Stimulated activated CD4-positive, alpha-beta T cell treated with anti-CD3 and anti-CD28 coated beads, Interleukin-4, amount 100 ng/mL, for 24 hours (primary cell): ENCODE measurements around the gene CDH23.

Experiments
- DNase-seq: peaks from one replicate; pipeline ENCODE4 v3.0.0-alpha.2; 2020

The CDH23 gene

DNA sequence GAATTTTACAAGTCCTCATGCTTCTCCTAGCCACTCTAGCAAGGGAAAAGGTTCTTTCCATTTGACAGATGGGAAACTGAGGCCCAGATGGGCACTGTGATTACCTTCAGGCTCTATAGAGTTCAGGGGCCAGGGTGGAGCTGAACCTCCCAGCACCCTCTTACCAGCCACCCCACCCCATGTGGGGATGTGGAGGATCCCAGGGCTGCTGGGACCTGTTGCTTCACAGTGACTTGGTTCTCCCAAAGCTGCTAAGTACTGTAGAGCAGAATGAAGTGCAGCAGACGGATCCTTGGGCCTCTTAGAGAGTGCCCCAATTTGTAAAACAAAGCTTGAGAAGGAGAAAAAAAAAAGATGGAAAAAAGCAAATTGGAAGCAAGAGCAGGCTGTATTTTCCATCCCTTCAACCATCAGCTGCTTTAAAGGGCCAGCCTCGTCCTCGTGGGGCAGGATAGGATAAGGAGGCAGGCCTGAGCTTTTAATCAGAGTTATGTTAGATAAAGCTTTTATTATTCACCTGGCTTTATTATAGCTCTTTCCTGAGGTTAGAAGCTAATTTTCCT lies 147.0 kb downstream of the CDH23 start:
- no peak for DNase-seq

DNA sequence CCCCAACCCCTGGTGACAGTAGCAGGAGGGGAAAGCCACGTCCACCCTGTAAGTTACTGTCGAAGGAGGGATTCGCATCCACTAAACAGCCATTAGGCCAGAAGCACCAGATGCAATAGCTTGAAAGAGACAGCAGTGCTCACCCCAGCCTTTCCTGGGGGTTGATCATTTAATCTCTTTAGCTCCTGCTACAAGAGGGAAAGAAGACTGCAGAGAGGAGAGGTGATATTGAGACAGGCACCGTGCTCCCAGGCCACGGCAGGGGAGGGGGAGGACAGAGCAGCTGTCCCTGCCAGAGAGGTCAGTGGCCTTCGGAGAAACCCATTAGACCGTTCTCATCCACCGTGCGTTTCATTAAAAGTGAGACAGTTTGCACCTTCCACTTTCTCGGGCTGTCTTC lies 148.3 kb downstream of the CDH23 start:
- no peak for DNase-seq

DNA sequence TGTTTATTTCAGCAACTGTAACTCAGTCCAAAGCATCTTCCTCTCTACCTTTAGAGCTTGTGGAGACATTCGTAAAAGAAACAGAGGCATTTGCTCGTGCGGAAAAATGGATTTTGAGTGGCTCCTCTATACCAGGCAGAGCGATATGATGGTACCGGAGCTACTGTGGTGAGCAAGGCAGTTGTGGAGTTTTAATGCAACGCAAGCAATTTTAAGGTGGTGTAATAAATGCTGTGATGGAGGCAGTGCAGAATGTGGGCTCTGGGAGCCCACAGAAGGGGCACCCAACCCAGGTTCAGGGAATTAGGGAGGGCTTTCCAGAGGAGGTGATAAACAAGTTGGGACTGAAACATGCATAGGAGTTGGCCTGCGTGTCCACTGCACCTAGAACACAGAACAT lies 149.5 kb downstream of the CDH23 start:
- no peak for DNase-seq

DNA sequence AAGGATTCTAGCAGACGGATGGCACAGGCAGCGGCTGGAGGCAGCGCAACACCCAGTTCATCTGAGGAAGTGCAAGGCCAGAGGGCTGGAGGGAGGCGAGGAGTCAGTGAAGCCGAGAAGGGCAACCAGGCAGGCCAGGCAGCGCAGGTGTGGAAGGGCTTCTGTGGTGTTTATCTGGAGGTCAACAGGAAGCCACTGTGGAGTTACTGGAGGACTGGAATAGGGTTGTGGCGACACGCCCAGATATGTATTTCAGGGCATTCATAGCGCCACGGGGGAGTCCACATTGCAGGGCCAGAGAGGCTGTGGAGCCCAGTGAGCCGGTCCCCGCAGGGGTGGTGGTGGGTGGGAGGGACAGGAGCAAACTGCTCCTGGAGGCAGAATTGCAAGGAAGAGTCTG lies 150.6 kb downstream of the CDH23 start:
- no peak for DNase-seq

DNA sequence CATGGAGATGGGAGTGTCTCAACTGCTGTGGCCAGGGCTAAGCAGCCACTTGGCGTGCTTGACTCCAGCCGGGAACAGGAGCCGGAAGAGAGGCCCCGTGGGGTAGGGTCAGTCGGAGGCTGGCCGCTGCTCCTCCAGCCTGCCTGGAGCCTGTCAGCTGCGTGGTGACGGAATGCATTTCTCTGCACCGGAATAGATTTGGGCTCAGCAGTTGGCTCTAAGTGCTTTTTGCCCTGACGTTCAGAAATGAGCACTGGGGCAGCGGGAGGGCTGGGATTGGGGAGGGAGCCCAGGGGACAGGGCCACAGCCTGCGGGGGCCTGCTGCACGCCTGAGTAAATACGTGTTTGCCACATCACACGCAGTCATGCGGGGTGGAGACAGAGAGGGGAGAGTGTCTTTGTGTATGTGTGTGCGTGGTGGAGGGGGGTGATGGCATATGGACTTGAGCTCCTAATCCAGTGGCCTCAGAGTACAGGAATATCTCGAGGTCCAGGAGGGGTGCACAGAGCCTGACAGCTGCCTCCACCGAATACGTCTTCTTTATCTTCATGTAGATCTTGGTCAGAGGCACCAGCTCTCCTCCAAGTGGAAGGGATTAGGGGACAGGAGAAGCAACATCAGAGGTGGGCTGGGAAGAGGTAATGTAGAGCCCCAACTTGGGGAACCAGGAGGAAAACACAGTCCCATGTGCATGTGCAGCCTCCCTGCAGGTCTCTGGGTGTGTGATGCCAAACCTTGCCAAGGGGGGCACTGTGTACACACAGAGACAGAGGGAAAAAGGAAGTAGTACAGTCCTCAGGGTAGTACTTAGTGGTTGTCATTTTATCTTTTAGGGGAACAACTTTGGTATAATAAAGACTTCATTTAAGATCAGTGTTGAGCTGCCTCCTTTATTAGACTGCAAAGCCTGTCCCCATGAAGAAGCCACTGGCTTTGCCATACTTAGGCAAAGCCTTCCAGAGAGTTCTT lies 151.4 kb downstream of the CDH23 start:
- DNase-seq, result no peak

DNA sequence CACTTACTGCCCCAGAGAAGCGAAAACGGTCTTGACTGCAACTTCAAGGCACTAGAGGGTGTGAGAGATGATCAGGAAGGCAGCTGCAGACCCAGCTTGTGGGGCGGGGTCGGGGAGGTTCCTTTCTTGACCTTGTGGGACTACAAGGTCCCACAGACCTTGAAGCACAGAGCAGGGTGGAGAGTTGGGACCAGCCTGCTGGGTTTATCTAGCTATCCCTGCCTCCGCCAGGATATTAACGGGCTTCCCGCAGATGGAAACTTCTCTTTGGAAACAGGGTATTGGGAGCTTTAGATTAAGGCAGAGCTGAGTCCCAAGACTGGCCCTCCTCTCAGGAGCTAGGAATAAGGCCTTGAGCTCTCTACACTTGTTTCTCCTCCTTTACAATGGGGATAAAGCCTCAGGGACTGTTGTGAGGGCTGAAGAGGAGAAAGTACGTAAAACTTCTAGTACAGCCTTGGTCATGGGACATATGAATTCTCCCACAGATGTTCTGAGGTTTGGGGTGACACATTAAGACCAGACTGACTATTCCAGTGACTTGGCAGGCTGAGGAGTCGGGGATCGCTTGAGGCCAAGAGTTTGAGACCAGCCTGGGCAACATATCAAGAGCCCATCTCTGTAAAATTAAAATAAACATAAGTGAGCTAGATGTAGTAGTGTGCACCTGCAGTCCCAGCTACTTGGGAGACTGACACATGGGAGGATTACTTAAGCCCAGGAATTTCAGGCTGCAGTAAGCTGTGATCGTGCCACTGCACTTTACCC lies 153.2 kb downstream of the CDH23 start:
- DNase-seq, result no peak

DNA sequence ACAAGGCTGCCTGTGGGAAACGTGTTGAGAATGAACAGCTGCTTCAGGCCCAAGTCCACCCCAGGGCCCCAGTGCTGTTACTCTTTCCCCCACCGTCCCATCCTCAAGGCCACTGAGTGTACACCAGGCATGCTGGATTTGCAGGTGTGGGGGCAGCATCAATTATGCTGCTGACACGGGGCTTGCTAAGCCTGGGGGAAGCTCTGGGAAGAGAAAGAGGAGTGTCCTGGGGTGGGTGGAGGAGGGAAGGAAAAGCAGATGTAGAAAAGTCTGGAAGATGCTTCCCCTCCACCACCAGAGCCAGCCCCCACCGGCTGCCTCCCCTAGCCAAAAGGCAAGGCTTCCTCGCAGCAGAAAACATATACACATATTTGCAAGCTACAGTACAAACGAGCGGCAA lies 153.9 kb downstream of the CDH23 start:
- no peak for DNase-seq

DNA sequence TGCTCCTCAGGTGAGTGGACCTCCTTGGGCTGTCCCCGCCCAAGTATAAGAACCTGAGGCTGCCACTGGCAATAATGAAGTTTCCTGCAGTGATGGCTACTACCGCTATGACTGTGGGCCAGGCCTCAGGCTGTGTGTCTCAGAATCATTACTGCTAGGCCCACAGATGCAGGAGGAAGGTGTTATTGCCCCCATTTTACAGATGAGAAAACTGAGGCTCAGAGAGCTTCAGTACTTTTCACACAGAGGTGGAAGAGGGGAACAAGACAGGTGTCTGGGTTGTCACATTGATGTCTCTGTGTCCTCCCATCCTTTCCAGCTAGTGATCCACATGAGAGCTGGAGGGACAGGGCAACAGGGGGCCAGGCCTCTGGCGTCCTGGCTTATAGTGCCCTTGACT lies 155.2 kb downstream of the CDH23 start:
- no peak for DNase-seq

DNA sequence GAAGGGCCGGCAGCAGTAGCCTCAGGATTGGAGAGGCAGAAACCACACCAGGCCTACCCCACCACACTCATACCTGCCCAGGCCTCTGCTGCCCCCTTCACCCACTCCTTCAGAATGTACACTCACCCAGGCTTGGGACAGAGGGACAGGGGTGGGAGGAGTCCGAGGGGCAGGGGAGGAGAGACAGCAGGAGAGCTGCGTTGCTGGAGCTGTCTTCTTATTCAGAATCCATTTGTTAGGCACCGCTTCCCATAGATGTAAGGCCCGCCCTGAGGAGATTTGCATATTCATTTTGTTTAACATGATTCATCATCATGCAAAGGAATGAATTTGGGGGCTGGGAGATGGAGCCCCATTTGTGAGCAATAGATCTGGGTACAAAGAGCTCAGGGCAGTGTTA lies 156.7 kb downstream of the CDH23 start:
- DNase-seq, result no peak

DNA sequence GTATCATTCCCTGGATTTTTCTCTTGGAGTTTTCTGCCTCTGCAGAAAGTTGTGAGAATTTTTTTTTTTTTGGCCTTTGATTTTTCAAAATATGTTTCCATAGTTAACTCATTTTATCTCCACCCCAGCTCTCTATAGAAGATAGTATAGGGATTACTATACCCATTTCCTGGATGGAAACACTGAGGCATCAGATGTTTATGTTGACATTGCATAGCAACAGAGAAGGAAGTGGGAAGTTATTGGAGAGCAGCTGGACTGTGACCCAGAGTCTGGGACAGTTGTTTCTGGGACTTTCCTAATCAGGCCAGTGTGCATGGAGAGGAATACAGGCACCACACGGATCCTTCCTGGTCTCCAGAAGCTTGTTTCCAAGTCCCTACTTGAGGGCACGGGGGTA lies 158.0 kb downstream of the CDH23 start:
- no peak for DNase-seq

DNA sequence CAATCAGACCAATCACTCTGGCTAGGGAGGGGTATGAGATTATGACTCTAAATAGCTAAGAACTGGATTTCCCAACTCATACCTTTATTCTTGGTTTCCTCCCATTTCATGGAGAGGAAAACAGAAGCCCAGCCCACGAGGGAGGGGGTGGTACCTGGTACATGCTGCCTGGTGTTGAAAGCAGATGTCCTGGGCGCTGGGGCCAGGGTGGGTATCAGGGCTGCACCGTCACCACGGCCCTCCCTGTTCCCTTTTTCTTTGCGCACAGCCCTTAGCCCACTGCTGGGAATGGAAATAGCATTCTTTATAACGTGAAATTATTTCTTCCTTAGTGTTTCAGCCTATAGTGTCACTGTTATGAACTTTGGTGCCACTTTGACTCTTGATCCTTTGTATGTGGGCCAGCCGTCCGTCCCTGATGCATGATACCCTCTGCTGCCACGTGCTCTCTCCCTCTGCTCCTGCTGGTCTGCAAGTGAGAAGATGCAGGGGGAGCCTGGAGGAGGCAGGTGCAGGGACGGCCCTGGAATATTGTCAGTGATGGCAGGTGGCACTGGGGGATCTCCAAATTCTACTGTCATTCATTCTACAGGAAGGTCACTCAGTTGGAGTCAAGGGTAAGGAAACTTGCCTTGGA lies 158.5 kb downstream of the CDH23 start:
- no peak for DNase-seq

DNA sequence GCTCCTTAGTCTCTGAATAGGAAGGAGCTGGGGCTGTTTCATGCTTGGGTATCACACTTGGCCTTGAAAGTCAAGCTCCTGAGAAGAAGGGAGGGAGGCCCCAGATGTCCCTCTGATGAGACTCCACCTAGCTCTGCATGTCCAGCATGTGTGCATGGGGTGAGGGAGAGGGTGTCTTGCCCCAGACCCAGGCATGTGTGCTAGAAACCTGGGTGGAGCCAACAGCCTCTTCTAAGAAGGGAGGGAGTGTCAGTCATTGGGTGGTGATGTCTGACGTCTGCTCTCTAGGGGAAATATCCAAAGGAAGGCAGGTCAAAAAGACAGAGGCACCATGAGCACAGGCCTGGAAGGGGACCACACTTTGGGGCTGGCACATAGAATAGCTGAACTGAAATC lies 159.0 kb downstream of the CDH23 start:
- DNase-seq, result no peak

DNA sequence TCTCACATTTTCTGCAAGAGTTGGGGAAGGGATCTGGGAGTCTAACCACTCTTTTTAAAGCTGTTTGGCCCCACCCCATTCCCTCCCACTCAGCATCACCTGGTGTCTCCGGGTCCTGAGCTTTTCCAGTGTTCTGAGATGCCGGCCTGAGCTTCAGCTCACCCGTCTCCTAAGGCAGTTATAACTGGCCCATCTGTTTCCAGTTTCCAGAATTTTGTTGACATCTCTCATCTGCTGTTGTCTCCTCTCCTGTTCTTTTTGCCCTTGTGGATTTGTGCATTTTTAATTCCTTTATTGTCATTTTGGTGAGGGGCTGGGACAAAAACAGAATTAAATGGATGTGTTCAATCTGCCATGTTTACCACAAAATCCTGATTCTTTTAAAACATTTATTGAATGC lies 162.3 kb downstream of the CDH23 start:
- DNase-seq, result no peak

DNA sequence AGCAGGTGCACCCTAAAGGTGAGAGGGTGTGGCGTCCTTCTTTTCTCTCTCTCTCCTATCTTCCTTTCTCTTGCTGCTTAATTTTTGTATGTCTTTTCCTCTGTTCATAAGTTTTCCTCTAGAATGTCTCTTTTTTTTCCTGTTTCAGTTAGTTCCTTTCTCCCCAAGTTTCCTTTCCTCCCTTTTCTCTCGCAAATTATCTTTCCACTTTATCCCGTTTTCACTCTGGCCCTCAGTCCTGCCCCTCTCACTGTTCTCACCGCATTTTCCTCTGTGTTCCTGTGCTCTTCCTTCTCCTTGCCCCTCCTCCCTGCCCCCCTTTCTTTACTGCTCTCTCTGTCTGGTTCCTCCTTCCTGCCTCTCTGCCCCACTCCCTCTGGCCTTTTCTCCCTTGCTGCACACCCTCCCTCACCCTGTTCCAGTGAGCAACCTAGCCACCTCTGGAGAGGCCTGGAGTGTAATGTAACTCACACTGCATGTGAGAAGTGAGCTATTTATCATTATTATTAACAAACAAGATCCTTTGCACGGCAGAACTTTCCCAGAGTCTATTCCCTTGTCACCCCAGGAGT lies 164.4 kb downstream of the CDH23 start:
- DNase-seq, result no peak

DNA sequence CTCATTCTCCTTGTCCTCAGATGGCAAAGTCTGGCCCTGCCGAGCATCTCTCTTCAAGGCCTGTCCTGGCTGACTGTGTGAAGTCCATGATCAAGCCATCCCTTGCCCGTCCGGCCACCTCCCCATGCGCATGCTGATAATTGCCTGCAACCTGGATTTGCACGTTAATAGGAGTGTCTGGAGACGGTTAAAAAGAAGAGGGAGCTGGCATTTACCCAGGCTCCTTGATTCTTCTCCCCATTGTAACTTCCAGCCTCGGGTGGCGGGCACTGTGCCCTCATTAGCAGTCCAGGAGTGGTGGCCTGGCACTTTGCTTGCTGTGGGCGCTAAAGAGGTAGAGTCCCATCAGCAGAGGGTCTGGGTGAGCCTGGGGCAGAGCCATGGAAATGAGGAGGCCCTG lies 165.5 kb downstream of the CDH23 start:
- no peak for DNase-seq

DNA sequence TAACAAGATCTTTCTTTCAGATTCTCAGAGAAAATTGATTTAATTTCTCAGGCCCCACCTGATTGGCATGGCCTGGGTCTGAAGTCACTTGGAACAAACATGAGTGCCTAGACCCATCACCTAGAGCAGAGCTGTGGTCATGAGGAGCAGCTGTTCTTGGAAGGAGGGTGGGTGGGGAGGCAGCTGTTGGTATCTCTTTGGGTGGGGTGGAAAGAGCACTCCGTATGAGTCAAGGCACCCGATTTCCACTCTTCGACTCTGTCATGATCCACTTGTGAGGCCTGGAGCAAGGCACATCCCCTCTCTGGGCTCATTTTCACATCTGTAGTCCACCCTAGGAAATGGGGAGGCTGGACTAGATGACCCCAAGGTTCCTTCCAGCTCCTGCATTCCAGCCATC lies 166.2 kb downstream of the CDH23 start:
- DNase-seq, result no peak

DNA sequence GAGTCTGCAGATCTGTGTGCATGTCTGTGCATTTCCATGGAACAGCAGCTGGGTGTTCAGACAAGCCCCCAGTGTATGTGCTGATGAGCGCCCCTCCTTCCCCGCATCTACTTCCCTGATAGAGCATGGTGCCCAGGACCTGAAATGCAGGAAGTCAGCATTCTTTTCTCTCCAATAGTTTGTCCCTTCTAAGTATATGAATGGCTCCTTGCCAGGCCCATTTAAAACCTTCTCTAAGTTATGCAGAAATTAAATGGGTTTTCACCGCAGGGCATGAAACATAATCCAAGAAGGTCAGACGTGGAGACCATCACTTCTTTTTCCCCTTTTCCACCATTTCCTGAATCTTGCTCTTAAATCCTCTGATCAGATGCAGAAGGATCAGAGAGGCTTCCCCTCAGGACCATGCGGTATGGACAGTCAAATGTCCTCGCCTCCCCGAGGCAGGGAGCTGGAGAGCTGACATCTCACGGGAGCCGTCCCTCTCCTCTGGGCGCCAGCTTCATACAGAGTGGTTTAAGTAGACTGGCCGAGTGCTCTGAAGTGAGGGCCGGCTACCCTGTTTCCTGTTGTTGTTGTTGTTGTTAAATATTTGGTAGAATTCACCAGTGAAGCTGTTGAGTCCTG lies 167.6 kb downstream of the CDH23 start:
- DNase-seq, result no peak

DNA sequence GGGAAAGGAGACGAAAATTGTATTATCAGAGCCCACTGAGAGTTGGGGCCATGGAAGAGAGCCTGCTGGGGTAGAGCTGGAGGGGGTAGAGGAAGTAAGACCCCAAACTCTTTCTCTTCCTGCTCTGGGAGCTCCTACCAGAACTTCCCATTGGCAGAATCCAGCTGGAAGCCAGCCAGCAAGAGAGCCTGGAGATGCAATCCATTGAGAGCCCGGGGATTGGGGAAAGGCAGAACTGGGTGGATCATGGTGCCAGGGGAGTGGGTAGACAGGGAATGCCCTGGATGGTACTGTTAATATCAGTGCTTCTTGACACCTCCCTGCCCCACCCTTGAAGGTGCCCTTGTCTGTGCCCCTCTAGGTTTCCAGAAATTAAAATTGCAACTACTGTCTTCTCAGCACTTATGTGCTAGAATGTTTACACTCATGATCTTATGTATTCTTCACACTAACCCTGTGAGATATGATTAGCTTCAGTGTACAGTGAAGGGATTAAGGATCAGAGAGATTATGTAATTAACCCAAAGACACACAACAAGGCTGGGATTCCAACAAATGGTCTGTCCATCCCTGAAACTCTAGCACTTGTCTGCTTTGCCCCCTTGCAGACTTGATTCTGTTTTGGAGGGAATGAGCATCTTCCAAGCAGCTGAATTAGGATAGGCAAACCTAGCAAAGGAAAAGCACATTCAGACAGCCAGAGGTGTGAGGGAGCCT lies 168.7 kb downstream of the CDH23 start:
- DNase-seq, result no peak

DNA sequence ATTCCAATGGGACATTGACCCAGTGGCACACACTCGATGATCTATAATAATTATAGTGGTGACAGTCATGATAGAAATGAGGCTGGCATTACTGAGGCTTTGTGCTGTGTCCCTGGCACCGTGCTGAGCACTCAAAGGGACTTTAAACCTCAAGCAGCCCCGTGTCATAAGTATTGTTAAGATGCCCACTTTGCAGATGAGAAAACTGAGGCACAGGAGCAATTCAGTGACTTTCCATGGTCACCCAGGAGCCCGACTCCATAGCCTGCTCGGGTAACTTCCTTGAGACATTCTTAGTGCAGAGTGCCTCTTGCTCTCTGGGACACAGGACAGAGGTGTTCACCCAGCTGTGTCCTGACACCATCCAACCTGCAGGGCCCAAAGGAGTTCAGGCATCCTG lies 170.3 kb downstream of the CDH23 start:
- DNase-seq, result no peak

DNA sequence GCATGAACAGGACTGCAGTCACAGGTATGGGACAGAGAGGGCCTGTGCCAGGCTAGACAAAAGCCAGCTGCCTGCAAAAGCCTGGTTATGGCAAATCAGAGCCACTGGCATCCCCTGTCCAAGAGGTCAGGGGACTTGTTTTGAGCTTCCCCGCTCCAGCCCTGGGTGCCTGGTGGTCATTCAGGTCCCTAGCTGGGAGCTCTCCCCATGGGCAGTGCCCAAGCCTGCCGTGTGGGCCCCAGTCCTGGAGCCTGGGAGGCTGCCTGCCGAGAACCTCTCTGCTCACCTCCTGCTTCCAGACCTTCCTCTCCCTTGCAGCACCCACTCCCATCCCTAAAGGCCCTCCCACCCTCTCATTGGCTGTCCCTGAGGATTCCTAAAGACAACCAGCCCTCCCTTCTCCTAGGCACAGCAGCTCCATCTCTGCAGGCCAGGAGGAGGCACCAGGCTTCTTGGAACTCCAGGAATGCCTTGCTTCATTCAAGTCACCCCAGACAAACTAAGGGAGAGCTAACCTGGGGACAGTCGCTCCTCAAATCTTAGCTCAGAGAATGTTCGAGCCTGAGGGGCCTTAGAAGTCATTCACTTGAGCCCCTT lies 172.3 kb downstream of the CDH23 start:
- DNase-seq, result no peak
